Astrocyte (in vitro differentiated cells and primary cell): ENCODE data around the gene RCAN2. TPM values are rescaled to one million over a fixed set of nuclear protein-coding genes. Genes with fewer than 3 reads are reported as not detected.

Experiments used
- DNase-seq: peaks from one replicate; pipeline ENCODE4 v3.0.0-alpha.2; 2010; ENCODE audit warnings: low read depth
- FAIRE-seq: peaks from 2 replicates; lab custom pipeline; 2011; peaks lifted over from hg19 to GRCh38; lab: Jason Lieb, UNC
- H2AFZ ChIP-seq: 2 replicates; pipeline ENCODE4 v1.6.0; 2012; ENCODE audit warnings: low read depth, low read length, inconsistent platforms
- H3K27ac ChIP-seq: 2 replicates; pipeline ENCODE4 v1.5.1; 2011; ENCODE audit warnings: low read depth, low read length, inconsistent platforms
- H3K27me3 ChIP-seq: 2 replicates; pipeline ENCODE4 v1.6.0; 2011; ENCODE audit warnings: low read length, inconsistent platforms; ENCODE audit not compliant: insufficient read depth
- H3K36me3 ChIP-seq: 2 replicates; pipeline ENCODE4 v1.5.1; 2011; ENCODE audit warnings: low read length, inconsistent platforms; ENCODE audit not compliant: insufficient read depth
- H3K4me1 ChIP-seq: 2 replicates; pipeline ENCODE4 v1.5.1; 2011; ENCODE audit warnings: low read length, inconsistent platforms; ENCODE audit not compliant: insufficient read depth
- H3K4me2 ChIP-seq: 2 replicates; pipeline ENCODE4 v1.6.0; 2012; ENCODE audit warnings: low read length, inconsistent platforms
- H3K4me3 ChIP-seq: 2 replicates; pipeline ENCODE4 v1.5.1; 2011; ENCODE audit warnings: low read depth, mild to moderate bottlenecking, low read length, inconsistent platforms; ENCODE audit not compliant: insufficient read depth
- H3K79me2 ChIP-seq: 2 replicates; pipeline ENCODE4 v1.6.0; 2012; ENCODE audit warnings: mild to moderate bottlenecking, low read length, inconsistent platforms; ENCODE audit not compliant: insufficient read depth
- H3K9ac ChIP-seq: 2 replicates; pipeline ENCODE4 v1.6.0; 2012; ENCODE audit warnings: mild to moderate bottlenecking, low read length, inconsistent platforms
- H3K9me3 ChIP-seq: 2 replicates; pipeline ENCODE4 v1.5.1; 2012; ENCODE audit warnings: low read depth, mild to moderate bottlenecking, low read length, inconsistent platforms; ENCODE audit not compliant: insufficient read depth
- H4K20me1 ChIP-seq: 2 replicates; pipeline ENCODE4 v1.6.0; 2012; ENCODE audit warnings: low read length, inconsistent platforms; ENCODE audit not compliant: insufficient read depth
- H3K27ac Mint-ChIP-seq: one replicate; pipeline ENCODE4 v1.8.0; 2021; ENCODE audit warnings: mild to moderate bottlenecking, mixed read lengths; ENCODE audit not compliant: unreplicated experiment
- H3K27me3 Mint-ChIP-seq: one replicate; pipeline ENCODE4 v1.8.0; 2021; ENCODE audit warnings: low read depth, mixed read lengths; ENCODE audit not compliant: unreplicated experiment
- H3K36me3 Mint-ChIP-seq: one replicate; pipeline ENCODE4 v1.8.0; 2021; ENCODE audit warnings: low read depth, mixed read lengths; ENCODE audit not compliant: unreplicated experiment
- H3K4me1 Mint-ChIP-seq: one replicate; pipeline ENCODE4 v1.8.0; 2021; ENCODE audit warnings: low read depth, mixed read lengths; ENCODE audit not compliant: unreplicated experiment
- H3K4me3 Mint-ChIP-seq: one replicate; pipeline ENCODE4 v1.8.0; 2021; ENCODE audit warnings: mild to moderate bottlenecking, moderate library complexity, mixed read lengths; ENCODE audit not compliant: unreplicated experiment
- H3K9me3 Mint-ChIP-seq: one replicate; pipeline ENCODE4 v1.8.0; 2021; ENCODE audit warnings: mild to moderate bottlenecking, mixed read lengths; ENCODE audit not compliant: unreplicated experiment
- CTCF ChIP-seq: IDR thresholded peaks from 2 replicates; pipeline ENCODE4 v1.5.1; 2011; ENCODE audit warnings: low read depth, mild to moderate bottlenecking, inconsistent platforms, low read length, moderate library complexity; ENCODE audit not compliant: insufficient read depth
- EZH2 ChIP-seq: IDR thresholded peaks from 2 replicates; pipeline ENCODE4 v1.6.1; 2012; ENCODE audit warnings: mild to moderate bottlenecking, low read length, inconsistent platforms; ENCODE audit not compliant: insufficient read depth
- total RNA-seq: library from RNA; stranded (reverse); gene quantifications from 2 replicates; pipeline ENCODE4 v1.2.1, GENCODE V29; 2021

The RCAN2 gene
- total RNA-seq, 1 donor from 2014 or later: 10.6 TPM

GRCh38 chr6:46381579-46381978 lies 109.7 kb downstream of the RCAN2 start:
- H3K79me2 ChIP-seq: no peaks in the 10 kb centered on the region
- H3K4me1 ChIP-seq: no peaks in the 10 kb centered on the region
- no peak overlapping the region for H3K4me3 ChIP-seq
- no peaks in the 10 kb centered on the region for H3K27me3 Mint-ChIP-seq
- H3K36me3 Mint-ChIP-seq: no peaks in the 10 kb centered on the region
- no peaks in the 10 kb centered on the region for H3K9me3 ChIP-seq
- H3K9me3 Mint-ChIP-seq: peaks cover 4% of the 10 kb centered on the region
- TF ChIP-seq EZH2 (no peak), CTCF (no peak)
- H3K4me2 ChIP-seq: no peak overlapping the region
- H4K20me1 ChIP-seq: no peaks in the 10 kb centered on the region
- DNase-seq (no peak), FAIRE-seq (no peak)
- no peak overlapping the region for H3K9ac ChIP-seq
- no peaks in the 10 kb centered on the region for H3K36me3 ChIP-seq
- no peak overlapping the region for H3K27ac ChIP-seq
- no peak overlapping the region for H2AFZ ChIP-seq
- no peak overlapping the region for H3K4me3 Mint-ChIP-seq
- H3K27me3 ChIP-seq: no peaks in the 10 kb centered on the region
- no peak overlapping the region for H3K27ac Mint-ChIP-seq
- H3K4me1 Mint-ChIP-seq: peaks cover 5% of the 10 kb centered on the region

- Histone ChIP-seq H3K79me2 (no peaks in the 10 kb centered on the region), H4K20me1 (no peaks in the 10 kb centered on the region), H3K27ac (no peak overlapping the region), H3K4me1 (no peaks in the 10 kb centered on the region), H3K9me3 (no peaks in the 10 kb centered on the region), H3K27me3 (no peaks in the 10 kb centered on the region), H3K4me2 (no peak overlapping the region), H3K36me3 (no peaks in the 10 kb centered on the region), H2AFZ (no peak overlapping the region), H3K4me3 (no peak overlapping the region), H3K9ac (no peak overlapping the region)
- DNase-seq (no peak), FAIRE-seq (no peak)
- TF ChIP-seq CTCF (no peak), EZH2 (no peak)
- Mint-ChIP-seq H3K27me3 (no peaks in the 10 kb centered on the region), H3K4me3 (no peak overlapping the region), H3K4me1 (peaks cover 5% of the 10 kb centered on the region), H3K36me3 (no peaks in the 10 kb centered on the region), H3K27ac (no peak overlapping the region), H3K9me3 (peaks cover 3% of the 10 kb centered on the region)
Measured at GRCh38 chr6:46381057-46381456, 110.2 kb downstream of the RCAN2 start.

- FAIRE-seq: no peak
- Mint-ChIP-seq H3K4me3 (no peak overlapping the region), H3K4me1 (peaks cover 5% of the 10 kb centered on the region), H3K27ac (no peak overlapping the region), H3K36me3 (no peaks in the 10 kb centered on the region), H3K9me3 (no peaks in the 10 kb centered on the region), H3K27me3 (no peaks in the 10 kb centered on the region)
- Histone ChIP-seq H3K9me3 (no peaks in the 10 kb centered on the region), H4K20me1 (no peaks in the 10 kb centered on the region), H3K9ac (no peak overlapping the region), H3K4me2 (no peak overlapping the region), H3K36me3 (no peaks in the 10 kb centered on the region), H3K27me3 (no peaks in the 10 kb centered on the region), H3K4me1 (no peaks in the 10 kb centered on the region), H3K79me2 (no peaks in the 10 kb centered on the region), H3K4me3 (no peak overlapping the region), H3K27ac (no peak overlapping the region), H2AFZ (no peak overlapping the region)
- TF ChIP-seq CTCF (no peak), EZH2 (no peak)
- DNase-seq: no peak
Measured at GRCh38 chr6:46380152-46380807, 111.0 kb downstream of the RCAN2 start.
